Measurements from ENCODE around the gene EIPR1.

EIPR1 gene

DNA sequence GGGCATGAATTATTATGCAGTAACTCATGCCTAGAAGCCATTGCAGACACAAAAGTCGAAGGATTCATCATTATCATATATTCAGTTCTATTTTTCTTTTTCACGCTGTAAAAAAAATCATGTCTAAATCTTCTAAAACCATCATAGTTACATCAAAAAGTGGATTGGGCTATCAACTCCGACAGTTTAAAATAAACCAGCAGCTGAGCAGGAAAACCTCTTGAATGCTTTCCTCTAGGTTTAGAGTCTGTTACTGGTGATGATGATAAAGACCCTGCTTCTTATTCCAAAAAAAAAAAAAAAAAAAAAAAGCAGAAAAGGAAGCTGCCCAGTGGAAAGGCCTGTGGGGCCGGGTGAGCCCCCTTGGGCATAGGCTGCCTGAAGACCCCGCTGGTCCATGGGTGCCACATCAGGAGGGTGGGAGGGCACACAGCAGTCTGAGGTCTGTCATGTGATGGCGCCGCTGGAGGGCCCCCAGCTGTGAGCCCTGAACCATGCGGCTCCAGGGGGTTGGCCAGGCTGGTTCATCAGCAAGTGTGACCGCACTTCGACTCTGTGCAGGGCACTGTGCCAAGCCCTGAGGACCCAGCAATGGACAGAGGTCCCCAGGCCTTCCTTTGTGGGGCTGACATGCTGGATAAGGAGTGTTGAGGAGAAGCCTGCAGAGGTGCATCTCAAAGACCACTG is 199.6 kb downstream of the EIPR1 start:
- H3K27me3 ChIP-seq (ENCODE audit: insufficient read depth, low read length) = no peaks in the 10 kb centered on the region

GRCh38 chr2:3176869-3177255 is 200.8 kb downstream of the EIPR1 start:
- Histone ChIP-seq H3K9me3 (ENCODE audit: low read length) (peaks cover 4% of the 10 kb centered on the region), H3K4me3 (ENCODE audit: low read length) (no peak overlapping the region), H3K36me3 (ENCODE audit: insufficient read depth, low read length) (peaks cover 8% of the 10 kb centered on the region), H3K4me1 (ENCODE audit: insufficient read depth, low read length) (no peaks in the 10 kb centered on the region), H3K27me3 (ENCODE audit: insufficient read depth, low read length) (no peaks in the 10 kb centered on the region), H2AFZ (ENCODE audit: low read depth, low read length) (no peak overlapping the region)

More for the DNA sequence above, 199.6 kb downstream of the EIPR1 start:
- H3K36me3 ChIP-seq (ENCODE audit: insufficient read depth, low read length) = peaks cover 7% of the 10 kb centered on the region
- H3K4me3 ChIP-seq (ENCODE audit: low read length) = no peak overlapping the region
- no peaks in the 10 kb centered on the region for H3K4me1 ChIP-seq (ENCODE audit: insufficient read depth, low read length)
- peaks cover 4% of the 10 kb centered on the region for H3K9me3 ChIP-seq (ENCODE audit: low read length)
- H2AFZ ChIP-seq (ENCODE audit: low read depth, low read length) = no peak overlapping the region

DNA sequence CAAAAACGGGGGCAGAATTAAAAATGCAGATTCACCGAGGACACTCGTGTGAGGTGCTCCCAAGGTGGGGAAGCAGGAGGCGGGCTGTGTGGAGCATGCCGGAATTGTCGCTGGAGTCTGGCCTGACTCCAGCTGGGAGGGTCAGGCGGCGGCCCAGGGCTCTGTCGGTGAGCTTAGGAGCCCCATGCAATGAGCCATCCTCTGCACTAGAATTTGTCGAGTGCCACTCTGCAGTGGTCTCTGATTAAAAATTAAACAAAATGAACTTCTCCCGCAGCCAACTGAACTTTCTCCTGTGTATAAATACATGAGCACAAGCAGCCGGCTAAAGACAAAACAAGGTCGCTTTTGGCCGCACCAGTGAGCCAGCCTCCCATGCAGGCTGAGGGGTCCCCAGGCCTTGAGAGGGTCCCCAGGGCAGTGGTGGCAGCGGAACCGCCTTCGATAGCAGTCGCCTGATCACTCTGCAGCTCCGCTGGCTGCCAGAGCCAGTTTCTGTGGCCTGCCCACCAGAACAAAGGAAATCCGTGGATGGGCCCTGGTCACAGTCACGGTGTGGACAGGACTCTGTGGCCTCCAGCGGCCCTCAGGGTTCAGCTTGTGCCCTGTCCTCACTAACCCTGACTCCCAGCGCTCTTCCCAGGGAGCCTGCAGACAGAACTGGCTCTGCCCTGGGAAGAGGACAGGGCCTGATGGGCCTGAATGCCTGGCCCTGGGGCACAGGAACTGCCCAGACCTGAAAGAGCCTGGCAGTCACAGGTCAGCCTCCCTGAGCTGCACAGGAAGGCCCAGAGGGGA is 201.3 kb downstream of the EIPR1 start:
- peaks cover 6% of the 10 kb centered on the region for H3K9me3 ChIP-seq (ENCODE audit: low read length)
- no peaks in the 10 kb centered on the region for H3K27me3 ChIP-seq (ENCODE audit: insufficient read depth, low read length)
- no peaks in the 10 kb centered on the region for H3K4me1 ChIP-seq (ENCODE audit: insufficient read depth, low read length)
- H3K4me3 ChIP-seq (ENCODE audit: low read length) = no peak overlapping the region
- H2AFZ ChIP-seq (ENCODE audit: low read depth, low read length) = no peak overlapping the region
- H3K36me3 ChIP-seq (ENCODE audit: insufficient read depth, low read length) = peaks cover 9% of the 10 kb centered on the region

- no peak overlapping the region for H3K4me3 ChIP-seq (ENCODE audit: low read length)
- no peaks in the 10 kb centered on the region for H3K4me1 ChIP-seq (ENCODE audit: insufficient read depth, low read length)
- H3K9me3 ChIP-seq (ENCODE audit: low read length) = peaks cover 3% of the 10 kb centered on the region
- no peak overlapping the region for H2AFZ ChIP-seq (ENCODE audit: low read depth, low read length)
- H3K36me3 ChIP-seq (ENCODE audit: insufficient read depth, low read length) = peaks cover 10% of the 10 kb centered on the region
- H3K27me3 ChIP-seq (ENCODE audit: insufficient read depth, low read length) = no peaks in the 10 kb centered on the region
These were observed 202.1 kb downstream of the EIPR1 start for GRCh38 chr2:3175568-3175955.

DNA sequence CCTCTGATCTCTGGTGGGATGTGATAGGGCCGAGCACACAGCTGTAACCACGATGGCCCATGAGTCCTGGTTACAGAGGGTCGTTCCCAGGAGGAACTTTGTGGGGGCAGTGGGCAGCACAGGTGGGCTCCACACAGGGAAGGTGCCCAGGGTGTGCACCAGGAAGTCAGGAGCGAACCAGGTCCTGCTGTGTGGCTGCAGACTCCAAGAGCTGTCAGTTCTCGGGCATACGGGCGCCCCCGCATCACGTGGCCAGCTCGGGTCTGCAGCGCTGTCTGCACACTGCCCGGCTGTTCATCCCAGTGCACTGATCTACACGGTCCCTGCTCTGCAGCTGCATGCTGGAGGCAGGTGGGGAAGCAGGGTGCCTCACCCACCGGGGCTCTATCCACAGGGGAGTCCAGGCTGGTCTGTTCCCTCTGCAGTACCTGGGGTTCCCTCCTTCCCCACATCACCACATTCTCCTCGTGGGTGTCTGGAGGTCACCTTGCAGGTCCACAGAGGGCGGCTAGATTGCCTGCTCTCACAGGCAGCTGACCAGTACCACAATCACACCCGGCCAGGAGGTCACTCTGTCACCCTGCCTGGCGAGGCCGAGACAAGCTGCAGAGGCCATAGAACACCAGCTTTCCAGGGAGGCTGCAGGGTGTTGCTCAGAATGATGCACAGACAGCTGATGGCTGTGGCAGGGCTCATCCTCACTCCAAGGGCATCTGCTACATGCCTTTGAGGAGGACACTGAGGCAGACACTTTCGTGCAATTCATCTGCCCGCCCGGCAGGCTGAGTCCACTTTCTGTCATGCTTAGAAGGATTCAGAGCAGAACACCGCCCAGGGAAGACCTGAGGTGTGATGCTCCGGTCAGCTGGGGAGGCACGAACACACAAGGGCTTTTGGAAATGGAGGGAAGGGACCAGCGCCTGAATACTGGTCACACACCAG is 202.7 kb downstream of the EIPR1 start:
- Histone ChIP-seq H3K36me3 (ENCODE audit: insufficient read depth, low read length) (peaks cover 10% of the 10 kb centered on the region), H2AFZ (ENCODE audit: low read depth, low read length) (no peak overlapping the region), H3K4me3 (ENCODE audit: low read length) (no peak overlapping the region), H3K27me3 (ENCODE audit: insufficient read depth, low read length) (no peaks in the 10 kb centered on the region), H3K4me1 (ENCODE audit: insufficient read depth, low read length) (peaks cover under 1% of the 10 kb centered on the region), H3K9me3 (ENCODE audit: low read length) (peaks cover 3% of the 10 kb centered on the region)

- peaks cover 10% of the 10 kb centered on the region for H3K36me3 ChIP-seq (ENCODE audit: insufficient read depth, low read length)
- no peak overlapping the region for H3K4me3 ChIP-seq (ENCODE audit: low read length)
- H3K9me3 ChIP-seq (ENCODE audit: low read length) = peaks cover 3% of the 10 kb centered on the region
- H2AFZ ChIP-seq (ENCODE audit: low read depth, low read length) = no peak overlapping the region
- peaks cover 18% of the 10 kb centered on the region for H3K4me1 ChIP-seq (ENCODE audit: insufficient read depth, low read length)
- no peaks in the 10 kb centered on the region for H3K27me3 ChIP-seq (ENCODE audit: insufficient read depth, low read length)
These were observed 204.6 kb downstream of the EIPR1 start for GRCh38 chr2:3173031-3173430.

DNA sequence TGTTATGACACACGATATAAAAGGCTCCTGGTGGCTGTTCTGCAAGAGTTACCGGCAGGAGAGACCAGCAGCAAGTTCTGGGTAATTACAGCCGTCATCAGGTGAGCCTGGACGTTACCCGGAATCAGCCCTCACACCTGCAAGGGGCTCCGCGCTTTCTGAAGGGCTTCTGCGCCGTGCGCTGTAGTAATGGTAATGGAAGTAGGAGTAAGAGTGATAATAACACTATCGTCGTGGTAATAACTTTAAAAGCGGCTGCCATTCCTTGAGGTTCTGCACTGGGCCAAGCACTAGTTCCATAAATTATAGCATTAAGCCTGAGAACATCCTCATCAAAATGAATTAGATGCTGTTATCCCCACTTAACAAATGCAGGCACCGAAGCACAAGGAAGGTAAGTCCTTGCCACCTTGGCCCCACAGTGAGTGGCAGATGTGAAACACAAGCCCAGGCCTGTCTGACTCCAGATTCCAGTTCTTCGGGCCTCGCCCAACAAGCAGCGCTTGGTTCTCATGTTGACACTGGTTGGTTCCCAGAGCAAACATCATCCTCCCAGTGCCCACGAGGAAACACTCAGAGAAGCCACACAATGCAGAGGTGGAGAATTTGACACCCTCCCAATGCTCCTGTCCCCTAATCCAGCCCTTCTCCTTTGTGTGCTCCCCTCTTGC is 205.2 kb downstream of the EIPR1 start:
- no peak overlapping the region for H2AFZ ChIP-seq (ENCODE audit: low read depth, low read length)
- H3K36me3 ChIP-seq (ENCODE audit: insufficient read depth, low read length) = peaks cover 8% of the 10 kb centered on the region
- peaks cover 3% of the 10 kb centered on the region for H3K9me3 ChIP-seq (ENCODE audit: low read length)
- H3K27me3 ChIP-seq (ENCODE audit: insufficient read depth, low read length) = no peaks in the 10 kb centered on the region
- H3K4me1 ChIP-seq (ENCODE audit: insufficient read depth, low read length) = peaks cover 18% of the 10 kb centered on the region
- H3K4me3 ChIP-seq (ENCODE audit: low read length) = no peak overlapping the region

GRCh38 chr2:3171564-3172264 is 205.9 kb downstream of the EIPR1 start:
- no peak overlapping the region for H2AFZ ChIP-seq (ENCODE audit: low read depth, low read length)
- no peaks in the 10 kb centered on the region for H3K27me3 ChIP-seq (ENCODE audit: insufficient read depth, low read length)
- H3K4me3 ChIP-seq (ENCODE audit: low read length) = no peak overlapping the region
- H3K4me1 ChIP-seq (ENCODE audit: insufficient read depth, low read length) = peaks cover 18% of the 10 kb centered on the region
- peaks cover 3% of the 10 kb centered on the region for H3K9me3 ChIP-seq (ENCODE audit: low read length)
- peaks cover 8% of the 10 kb centered on the region for H3K36me3 ChIP-seq (ENCODE audit: insufficient read depth, low read length)

DNA sequence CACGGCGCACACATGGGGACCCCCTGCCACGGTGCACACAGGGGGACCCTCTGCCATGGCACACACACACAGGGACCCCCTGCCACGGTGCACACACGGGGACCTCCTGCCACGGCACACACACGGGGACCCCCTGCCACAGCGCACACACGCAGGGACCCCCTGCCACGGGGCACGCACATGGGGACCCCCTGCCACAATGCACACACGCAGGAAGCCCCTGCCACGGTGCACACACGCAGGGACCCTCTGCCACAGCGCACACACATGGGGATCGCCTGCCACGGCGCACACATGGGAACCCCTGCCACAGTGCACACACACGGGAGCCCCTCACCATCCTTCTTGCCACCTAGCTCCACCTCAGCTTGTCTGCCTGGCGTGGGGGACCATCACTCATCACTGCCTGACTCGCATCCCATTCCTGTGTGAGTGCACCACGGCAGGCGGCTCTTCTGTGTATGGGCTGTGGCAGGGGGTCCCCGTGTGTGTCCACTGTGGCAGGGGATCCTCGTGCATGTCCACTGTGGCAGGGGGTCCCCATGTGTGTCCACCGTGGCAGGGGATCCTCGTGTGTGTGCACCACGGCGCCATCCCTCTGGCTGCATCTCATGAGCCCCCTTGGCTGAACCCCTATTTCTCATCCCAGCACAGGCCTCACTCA is 206.7 kb downstream of the EIPR1 start:
- peaks cover 8% of the 10 kb centered on the region for H3K36me3 ChIP-seq (ENCODE audit: insufficient read depth, low read length)
- no peak overlapping the region for H3K4me3 ChIP-seq (ENCODE audit: low read length)
- H2AFZ ChIP-seq (ENCODE audit: low read depth, low read length) = no peak overlapping the region
- H3K27me3 ChIP-seq (ENCODE audit: insufficient read depth, low read length) = no peaks in the 10 kb centered on the region
- peaks cover 3% of the 10 kb centered on the region for H3K9me3 ChIP-seq (ENCODE audit: low read length)
- H3K4me1 ChIP-seq (ENCODE audit: insufficient read depth, low read length) = peaks cover 18% of the 10 kb centered on the region

DNA sequence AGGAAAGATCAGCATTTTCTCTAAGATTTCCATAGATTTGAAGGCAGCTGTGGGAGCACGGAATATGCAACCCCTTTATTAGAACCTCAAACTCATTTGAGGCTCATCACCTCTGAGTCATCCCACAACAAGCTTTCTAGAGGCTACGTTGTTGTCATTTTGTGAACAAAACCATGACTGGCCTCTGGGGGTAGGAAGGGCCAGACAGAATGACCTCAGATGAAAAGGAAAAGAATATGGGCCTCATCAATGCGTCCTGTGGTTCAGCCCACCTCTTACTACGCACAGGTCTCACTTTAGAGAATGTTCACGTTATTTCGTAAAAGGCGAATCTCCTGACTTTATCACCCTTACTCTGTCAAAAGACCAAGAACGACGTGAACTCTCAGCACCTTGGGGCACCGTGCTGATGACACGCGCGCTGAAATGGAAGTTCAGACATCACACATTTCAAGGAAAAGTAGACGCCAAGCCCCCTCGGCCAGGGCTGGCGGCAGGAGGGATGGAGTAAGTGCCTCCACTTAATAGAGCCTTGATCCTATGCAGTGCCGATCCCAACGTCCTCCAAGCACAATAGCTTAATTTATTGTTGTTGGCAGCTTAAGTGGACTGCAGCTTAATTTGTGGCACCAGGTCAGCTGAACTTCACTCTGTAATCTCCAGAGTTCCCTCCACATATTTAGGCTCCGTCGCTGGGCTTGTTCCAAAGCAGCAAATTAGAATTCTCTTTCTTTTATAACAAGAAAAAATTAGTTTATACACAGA is 208.3 kb downstream of the EIPR1 start:
- Histone ChIP-seq H2AFZ (ENCODE audit: low read depth, low read length) (no peak overlapping the region), H3K36me3 (ENCODE audit: insufficient read depth, low read length) (peaks cover 8% of the 10 kb centered on the region), H3K27me3 (ENCODE audit: insufficient read depth, low read length) (no peaks in the 10 kb centered on the region), H3K9me3 (ENCODE audit: low read length) (peaks cover 3% of the 10 kb centered on the region), H3K4me1 (ENCODE audit: insufficient read depth, low read length) (peaks cover 18% of the 10 kb centered on the region), H3K4me3 (ENCODE audit: low read length) (no peak overlapping the region)

- peaks cover 18% of the 10 kb centered on the region for H3K4me1 ChIP-seq (ENCODE audit: insufficient read depth, low read length)
- no peaks in the 10 kb centered on the region for H3K27me3 ChIP-seq (ENCODE audit: insufficient read depth, low read length)
These were observed 209.3 kb downstream of the EIPR1 start for GRCh38 chr2:3168230-3168891.

More at GRCh38 chr2:3168230-3168891, 209.3 kb downstream of the EIPR1 start:
- no peak overlapping the region for H3K4me3 ChIP-seq (ENCODE audit: low read length)
- no peak overlapping the region for H2AFZ ChIP-seq (ENCODE audit: low read depth, low read length)
- H3K9me3 ChIP-seq (ENCODE audit: low read length) = peaks cover 3% of the 10 kb centered on the region
- peaks cover 7% of the 10 kb centered on the region for H3K36me3 ChIP-seq (ENCODE audit: insufficient read depth, low read length)
